ENCODE data around the gene TMEM134. TPM values are rescaled to one million over a fixed set of nuclear protein-coding genes. Genes with fewer than 3 reads are reported as not detected.

Gene TMEM134
- total and polyA plus RNA-seq, 10 of the 15 experiments (the other 5 are each of a cell fraction or from before 2014, with no cell fraction given): 1.6 to 93.8 (median 27.8) TPM

DNA sequence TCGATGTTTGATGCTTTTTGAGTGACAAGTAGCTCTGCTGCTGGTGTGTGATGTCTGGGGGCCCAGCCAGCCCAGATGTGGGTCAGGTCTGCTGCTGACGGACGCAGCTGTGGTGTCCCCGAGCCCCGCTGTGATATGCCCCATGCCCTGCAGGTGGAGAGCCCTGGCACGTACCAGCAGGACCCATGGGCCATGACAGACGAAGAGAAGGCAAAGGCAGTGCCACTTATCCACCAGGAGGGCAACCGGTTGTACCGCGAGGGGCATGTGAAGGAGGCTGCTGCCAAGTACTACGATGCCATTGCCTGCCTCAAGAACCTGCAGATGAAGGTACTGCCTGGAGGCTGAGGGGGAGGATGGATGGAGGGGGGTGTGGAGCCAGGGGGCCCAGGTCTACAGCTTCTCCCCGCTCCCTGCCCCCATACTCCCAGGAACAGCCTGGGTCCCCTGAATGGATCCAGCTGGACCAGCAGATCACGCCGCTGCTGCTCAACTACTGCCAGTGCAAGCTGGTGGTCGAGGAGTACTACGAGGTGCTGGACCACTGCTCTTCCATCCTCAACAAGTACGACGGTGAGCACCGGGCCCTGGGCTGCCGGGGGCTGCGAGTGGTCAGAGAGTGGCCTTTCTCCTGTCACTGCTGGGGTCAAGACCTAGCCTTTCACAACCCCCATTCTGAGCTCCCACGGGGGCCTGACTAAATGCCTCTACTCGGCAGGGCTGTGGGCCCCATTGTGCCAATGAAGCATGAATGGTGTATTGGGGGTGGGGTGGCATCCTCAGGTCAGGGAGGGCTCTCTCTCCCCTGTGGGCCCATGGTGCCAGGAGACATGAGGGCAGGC, 21.1 kb upstream of the TMEM134 start:
- FAIRE-seq: no peak
- Histone ChIP-seq H2AFZ (ENCODE audit: control insufficient read depth, low read depth, low read length) (no peak overlapping the region), H3K9ac (ENCODE audit: control insufficient read depth, insufficient read depth, low read length) (no peak overlapping the region), H3K4me2 (ENCODE audit: control insufficient read depth, insufficient read depth) (no peak overlapping the region), H3K27ac (ENCODE audit: control insufficient read depth, insufficient read depth) (no peak overlapping the region), H3K27me3 (replicated peaks in 1 of 2; ENCODE audit: control insufficient read depth in 2 of 2, insufficient read depth in 2 of 2, low read length in 1 of 2) (no peaks in the 10 kb centered on the region), H3K4me1 (ENCODE audit: control insufficient read depth, insufficient read depth, low read length) (peaks cover 27% of the 10 kb centered on the region), H3K36me3 (ENCODE audit: control insufficient read depth in 2 of 2, insufficient read depth in 2 of 2, low read length in 1 of 2) (peaks cover 4 to 25% of the 10 kb centered on the region in 2 experiments; a peak in 3 of 4 replicates), H3K4me3 (no peak overlapping the region), H4K20me1 (ENCODE audit: control insufficient read depth, insufficient read depth) (no peaks in the 10 kb centered on the region; the same call in 1 of the 2 replicates), H3K9me3 (replicated peaks; ENCODE audit: control insufficient read depth, insufficient read depth, low read length) (no peaks in the 10 kb centered on the region), H3K79me2 (ENCODE audit: control insufficient read depth, insufficient read depth, low read length) (peaks cover 15% of the 10 kb centered on the region)
- ChIA-PET SMC1A (ENCODE audit: uncharacterized antibody, unreplicated experiment) (no interaction called here), POLR2A (interaction anchor here (0.7 to 1.2 kb wide), 3 partner anchors 12 to 89 kb away, joined by 3 read pairs; partner anchors contain the start of gene PPP1CA), CTCF (interaction anchor here (1.3 kb wide), 1 partner anchor 145 kb away, joined by 3 read pairs; no protein-coding TSS in a partner anchor), RAD21 (ENCODE audit: unreplicated experiment) (interaction anchor here (1.0 kb wide), 1 partner anchor 88 kb away, joined by 3 read pairs; the partner anchor contains the start of gene PPP1CA)
- intact Hi-C loops (cut with micrococcal nuclease; ENCODE audit: unreplicated experiment): loop anchor here (10.0 kb wide), 1 partner anchor 225 kb away; the partner anchor contains the start of gene GRK2
- in situ Hi-C loops (cut with MboI): no loop called here
- ATAC-seq: no peak
- TF ChIP-seq MEF2A (IDR thresholded peaks at IDR 0.05; ENCODE audit: insufficient read depth, low read depth, low read length): no peak
- TF ChIP-seq, protein P1, sequence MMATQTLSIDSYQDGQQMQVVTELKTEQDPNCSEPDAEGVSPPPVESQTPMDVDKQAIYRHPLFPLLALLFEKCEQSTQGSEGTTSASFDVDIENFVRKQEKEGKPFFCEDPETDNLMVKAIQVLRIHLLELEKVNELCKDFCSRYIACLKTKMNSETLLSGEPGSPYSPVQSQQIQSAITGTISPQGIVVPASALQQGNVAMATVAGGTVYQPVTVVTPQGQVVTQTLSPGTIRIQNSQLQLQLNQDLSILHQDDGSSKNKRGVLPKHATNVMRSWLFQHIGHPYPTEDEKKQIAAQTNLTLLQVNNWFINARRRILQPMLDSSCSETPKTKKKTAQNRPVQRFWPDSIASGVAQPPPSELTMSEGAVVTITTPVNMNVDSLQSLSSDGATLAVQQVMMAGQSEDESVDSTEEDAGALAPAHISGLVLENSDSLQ (IDR thresholded peaks at IDR 0.05): peak; percentile 16; the same call in 1 of the 2 replicates
- TSS peak; percentile 79 for BruUV-seq (replicated peaks)
- WGBS (ENCODE audit: insufficient coverage, insufficient replicate concordance, low lambda C conversion rate, missing lambda C conversion rate): 83% methylated on average over 23 of the region's 23 CpGs
- DNase-seq (ENCODE audit: low read depth, low spot score): no peak

Measured in GM12878 (cell line).